SK-N-SH (cell line): ENCODE measurements around the gene LIMS2. TPM values are rescaled to one million over a fixed set of nuclear protein-coding genes. Genes with fewer than 3 reads are reported as not detected.

Experiments used
- CTCF ChIA-PET: fragments of 300-600, 350-600 bp; formaldehyde crosslinking; extraction: SDS; loops from one replicate; lab custom pipeline; 2021; lab: Yijun Ruan, JAX
- POLR2A ChIA-PET: fragments of 350-600 bp; sonication (Branson Sonifier 250); formaldehyde crosslinking; extraction: SDS; loops from one replicate; lab custom pipeline; 2020; ENCODE audit warnings: antibody characterized with exemption, inconsistent platforms; lab: Yijun Ruan, JAX
- DNase-seq: peaks from one replicate; pipeline ENCODE4 v3.0.0; 2012
- H2AFZ ChIP-seq: fragments of 200-600 bp; sonication (generic); 2 replicates; pipeline ENCODE4 v1.8.1; 2016; ENCODE audit warnings: antibody characterized with exemption, mild to moderate bottlenecking, low read depth
- H3F3A ChIP-seq: fragments of 200-600 bp; sonication (generic); replicated peaks from 2 replicates; pipeline ENCODE3; 2016; ENCODE audit warnings: antibody characterized with exemption, mild to moderate bottlenecking; ENCODE audit not compliant: insufficient read depth
- H3K27ac ChIP-seq, 2 experiments: fragments of 200-500 bp in 1 of 2; fragments of 200-600 bp in 1 of 2; sonication (Bioruptor generic) in 1 of 2; sonication (generic), shearing (Covaris generic) in 1 of 2; 2 replicates each; pipeline versions ENCODE4 v1.5.1 to v1.6.1; 2014 to 2016; ENCODE audit warnings: low read depth in 2 of 2, inconsistent platforms in 1 of 2, low read length in 1 of 2, mild to moderate bottlenecking in 1 of 2, mixed read lengths in 1 of 2
- H3K27me3 ChIP-seq: fragments of 200-600 bp; sonication (generic), shearing (Covaris generic); 2 replicates; pipeline ENCODE4 v1.6.1; 2016; ENCODE audit warnings: mixed run types; ENCODE audit not compliant: insufficient read depth
- H3K36me3 ChIP-seq, 2 experiments: fragments of 200-500 bp in 1 of 2; fragments of 200-600 bp in 1 of 2; sonication (Bioruptor generic) in 1 of 2; sonication (generic) in 1 of 2; replicated peaks in 1 of 2; 2 replicates each; pipeline versions ENCODE3 to v1.5.1; 2014 to 2016; ENCODE audit warnings: low read length in 1 of 2, mild to moderate bottlenecking in 1 of 2; ENCODE audit not compliant: insufficient read depth in 2 of 2, control insufficient read depth in 1 of 2
- H3K4me1 ChIP-seq, 2 experiments: fragments of 200-500 bp in 1 of 2; fragments of 200-600 bp in 1 of 2; sonication (Bioruptor generic) in 1 of 2; sonication (generic), shearing (Covaris generic) in 1 of 2; 2 replicates each; pipeline versions ENCODE4 v1.5.1 to v1.6.1; 2014 to 2016; ENCODE audit warnings: low read depth in 1 of 2, low read length in 1 of 2, mixed run types in 1 of 2; ENCODE audit not compliant: insufficient read depth in 2 of 2, control insufficient read depth in 1 of 2
- H3K4me2 ChIP-seq: fragments of 200-600 bp; sonication (generic), shearing (Covaris generic); 2 replicates; pipeline ENCODE4 v1.6.1; 2017; ENCODE audit warnings: mixed run types
- H3K4me3 ChIP-seq, 2 experiments: fragments of 200-500 bp in 1 of 2; fragments of 200-600 bp in 1 of 2; sonication (Bioruptor generic) in 1 of 2; sonication (generic), shearing (Covaris generic) in 1 of 2; 2 replicates each; pipeline versions ENCODE4 v1.5.1 to v1.8.1; 2014 to 2016; ENCODE audit warnings: low read depth in 2 of 2, inconsistent platforms in 1 of 2, low read length in 1 of 2, mild to moderate bottlenecking in 1 of 2, mixed read lengths in 1 of 2, moderate library complexity in 1 of 2
- H3K79me2 ChIP-seq: fragments of 200-600 bp; sonication (generic); 2 replicates; pipeline ENCODE4 v1.8.1; 2017; ENCODE audit warnings: mild to moderate bottlenecking; ENCODE audit not compliant: insufficient read depth
- H3K9ac ChIP-seq: fragments of 200-600 bp; sonication (generic); 2 replicates; pipeline ENCODE4 v1.6.1; 2017; ENCODE audit warnings: mixed run types
- H3K9me2 ChIP-seq: fragments of 200-600 bp; sonication (generic); 2 replicates; pipeline ENCODE4 v1.6.1; 2017; ENCODE audit warnings: mixed run types
- H3K9me3 ChIP-seq: fragments of 200-600 bp; sonication (generic); 2 replicates; pipeline ENCODE4 v1.6.1; 2017; ENCODE audit warnings: mixed run types, mild to moderate bottlenecking, moderate library complexity
- H4K20me1 ChIP-seq: fragments of 200-600 bp; sonication (generic); 2 replicates; pipeline ENCODE4 v1.6.1; 2017; ENCODE audit warnings: mild to moderate bottlenecking, mixed run types; ENCODE audit not compliant: insufficient read depth
- CTCF ChIP-seq: fragments of 200-600 bp; sonication (generic); IDR thresholded peaks from 2 replicates; pipeline ENCODE4 v1.6.1; 2017; ENCODE audit warnings: antibody characterized with exemption, mild to moderate bottlenecking, moderate library complexity
- ELF1 ChIP-seq: IDR thresholded peaks from 2 replicates; pipeline ENCODE4 v1.4.0; 2012
- FOXJ3 ChIP-seq: sonication (generic); formaldehyde crosslinking; IDR thresholded peaks from 2 replicates; pipeline ENCODE4 v1.5.1; 2020; ENCODE audit warnings: mild to moderate bottlenecking, missing genetic modification reagents
- GATA2 ChIP-seq: sonication (generic); formaldehyde crosslinking; IDR thresholded peaks from 2 replicates; pipeline ENCODE4 v1.5.0; 2020; ENCODE audit warnings: mild to moderate bottlenecking, missing genetic modification reagents
- IRF3 ChIP-seq: fragments of 150-350 bp; IDR thresholded peaks from 2 replicates; pipeline ENCODE4 v1.6.1; 2016; ENCODE audit warnings: mild to moderate bottlenecking, low read depth, low read length
- MAX ChIP-seq: IDR thresholded peaks from 2 replicates; pipeline ENCODE4 v1.4.0; 2012; ENCODE audit warnings: low read depth
- MXI1 ChIP-seq: IDR thresholded peaks from 2 replicates; pipeline ENCODE4 v1.6.1; 2012; ENCODE audit warnings: mild to moderate bottlenecking, low read depth, low read length, improper control_type of control experiment
- NFIC ChIP-seq: IDR thresholded peaks from 2 replicates; pipeline ENCODE4 v1.4.0; 2012; ENCODE audit warnings: borderline replicate concordance
- NRF1 ChIP-seq: IDR thresholded peaks from 2 replicates; pipeline ENCODE4 v1.6.1; 2012; ENCODE audit warnings: low read depth, mild to moderate bottlenecking, low read length
- POLR2AphosphoS5 ChIP-seq: IDR thresholded peaks from 2 replicates; pipeline ENCODE4 v1.6.1; 2012; ENCODE audit warnings: low read depth, low read length
- RAD21 ChIP-seq: IDR thresholded peaks from 2 replicates; pipeline ENCODE4 v1.6.1; 2012; ENCODE audit warnings: mild to moderate bottlenecking, low read length
- REST ChIP-seq: IDR thresholded peaks from 2 replicates; pipeline ENCODE4 v1.6.1; 2012; ENCODE audit warnings: mild to moderate bottlenecking, low read depth, low read length, moderate library complexity
- RFX5 ChIP-seq: IDR thresholded peaks from 2 replicates; pipeline ENCODE4 v1.6.1; 2012; ENCODE audit warnings: mild to moderate bottlenecking, improper control_type of control experiment, low read length
- SIN3A ChIP-seq: IDR thresholded peaks from 2 replicates; pipeline ENCODE4 v1.6.1; 2012; ENCODE audit warnings: low read depth, mild to moderate bottlenecking, low read length, moderate library complexity, borderline replicate concordance
- TAF1 ChIP-seq: IDR thresholded peaks from 2 replicates; pipeline ENCODE4 v1.6.1; 2012; ENCODE audit warnings: low read depth, mild to moderate bottlenecking, low read length, moderate library complexity, borderline replicate concordance
- USF1 ChIP-seq: IDR thresholded peaks from 2 replicates; pipeline ENCODE4 v1.4.0; 2012; ENCODE audit warnings: low read depth, borderline replicate concordance
- YY1 ChIP-seq: IDR thresholded peaks from 2 replicates; pipeline ENCODE4 v1.4.0; 2012; ENCODE audit warnings: low read depth, mild to moderate bottlenecking
- ZBTB33 ChIP-seq: IDR thresholded peaks from 2 replicates; pipeline ENCODE4 v1.4.0; 2012; ENCODE audit warnings: low read depth, borderline replicate concordance
- WGBS: methylation state at CpG from one replicate; pipeline ENCODE4 v1.1.6; 2017; ENCODE audit warnings: low lambda C conversion rate; 5-methylcytosine and 5-hydroxymethylcytosine counted together
- polyA plus RNA-seq, 3 experiments: library from polyadenylated mRNA; depleted of rRNA; stranded (reverse); fragments of >200 nt; gene quantifications; 2 replicates each; pipeline ENCODE4 v1.2.3, GENCODE V29; 2012

LIMS2 gene
- polyA plus RNA-seq, 1 of the 3 experiments (the other 2 are of a cell fraction): 2.7 TPM

- TF ChIP-seq REST (no peak), GATA2 (CRISPR knock-in tag) (no peak), FOXJ3 (CRISPR knock-in tag) (no peak), NRF1 (no peak), USF1 (no peak), NFIC (no peak)
Observed at GRCh38 chr2:127712999-127713398, 37.7 kb upstream of the LIMS2 start (continued).

- CTCF ChIA-PET: no interaction called here
- DNase-seq: no peak
- H3K79me2 ChIP-seq: peaks cover 7% of the 10 kb centered on the region
- H3K4me2 ChIP-seq: no peak overlapping the region
- no peaks in the 10 kb centered on the region for H3K9me2 ChIP-seq
- peaks cover 25 to 53% of the 10 kb centered on the region in 2 experiments for H3K36me3 ChIP-seq
- no peaks in the 10 kb centered on the region for H4K20me1 ChIP-seq
- H3K4me1 ChIP-seq: peaks cover 6 to 9% of the 10 kb centered on the region in 2 experiments; a peak in 1 of 4 replicates
- no peak overlapping the region for H3K9ac ChIP-seq
- no peak overlapping the region for H3K27ac ChIP-seq
- no peak overlapping the region for H2AFZ ChIP-seq
- H3K4me3 ChIP-seq: no peak overlapping the region
- H3K9me3 ChIP-seq: no peaks in the 10 kb centered on the region
- POLR2A ChIA-PET: no interaction called here
- H3K27me3 ChIP-seq: no peaks in the 10 kb centered on the region
- no peak for TF ChIP-seq TAF1
- TF ChIP-seq POLR2AphosphoS5: no peak
- no peak for TF ChIP-seq RFX5
- TF ChIP-seq SIN3A: no peak
- TF ChIP-seq MAX: no peak
- no peak for TF ChIP-seq ZBTB33
- TF ChIP-seq ELF1: no peak
- no peak for TF ChIP-seq IRF3
- TF ChIP-seq MXI1: no peak
- no peak for TF ChIP-seq RAD21
- no peak for TF ChIP-seq YY1
- TF ChIP-seq CTCF: no peak
- TF ChIP-seq, all 33 proteins: peak for 0
- peaks cover 21% of the 10 kb centered on the region for H3F3A ChIP-seq
- 94% methylated on average over 13 of the region's 13 CpGs for WGBS
Observed at GRCh38 chr2:127709336-127709735, 34.0 kb upstream of the LIMS2 start.
